Gastroesophageal sphincter (tissue), 3 donors: ENCODE measurements around the gene PNKD.

ENCODE experiments used
- EP300 ChIP-seq: sonication (generic); formaldehyde crosslinking; IDR thresholded peaks from one replicate; pipeline ENCODE4 v1.6.1; 2017; ENCODE audit warnings: antibody characterized with exemption, mild to moderate bottlenecking
- POLR2A ChIP-seq, 2 donors: fragments of 450-650 bp; IDR thresholded peaks; one replicate each; pipeline ENCODE4 v1.6.1; 2017; ENCODE audit warnings: antibody characterized with exemption in 2 of 2, mild to moderate bottlenecking in 2 of 2, moderate library complexity in 1 of 2
- POLR2AphosphoS5 ChIP-seq: sonication (generic); formaldehyde crosslinking; IDR thresholded peaks from one replicate; pipeline ENCODE4 v1.6.1; 2017; ENCODE audit warnings: antibody characterized with exemption
- TF ChIP-seq, protein P1 (sequence below), 4 experiments: fragments of 200-600 bp in 2 of 4; fragments of 450-650 bp in 2 of 4; sonication (generic) in 1 of 4; IDR thresholded peaks; one replicate each; pipeline ENCODE4 v1.5.1; 2017 to 2019; ENCODE audit warnings: antibody characterized with exemption in 4 of 4, mild to moderate bottlenecking in 2 of 4, moderate library complexity in 2 of 4

DNA sequence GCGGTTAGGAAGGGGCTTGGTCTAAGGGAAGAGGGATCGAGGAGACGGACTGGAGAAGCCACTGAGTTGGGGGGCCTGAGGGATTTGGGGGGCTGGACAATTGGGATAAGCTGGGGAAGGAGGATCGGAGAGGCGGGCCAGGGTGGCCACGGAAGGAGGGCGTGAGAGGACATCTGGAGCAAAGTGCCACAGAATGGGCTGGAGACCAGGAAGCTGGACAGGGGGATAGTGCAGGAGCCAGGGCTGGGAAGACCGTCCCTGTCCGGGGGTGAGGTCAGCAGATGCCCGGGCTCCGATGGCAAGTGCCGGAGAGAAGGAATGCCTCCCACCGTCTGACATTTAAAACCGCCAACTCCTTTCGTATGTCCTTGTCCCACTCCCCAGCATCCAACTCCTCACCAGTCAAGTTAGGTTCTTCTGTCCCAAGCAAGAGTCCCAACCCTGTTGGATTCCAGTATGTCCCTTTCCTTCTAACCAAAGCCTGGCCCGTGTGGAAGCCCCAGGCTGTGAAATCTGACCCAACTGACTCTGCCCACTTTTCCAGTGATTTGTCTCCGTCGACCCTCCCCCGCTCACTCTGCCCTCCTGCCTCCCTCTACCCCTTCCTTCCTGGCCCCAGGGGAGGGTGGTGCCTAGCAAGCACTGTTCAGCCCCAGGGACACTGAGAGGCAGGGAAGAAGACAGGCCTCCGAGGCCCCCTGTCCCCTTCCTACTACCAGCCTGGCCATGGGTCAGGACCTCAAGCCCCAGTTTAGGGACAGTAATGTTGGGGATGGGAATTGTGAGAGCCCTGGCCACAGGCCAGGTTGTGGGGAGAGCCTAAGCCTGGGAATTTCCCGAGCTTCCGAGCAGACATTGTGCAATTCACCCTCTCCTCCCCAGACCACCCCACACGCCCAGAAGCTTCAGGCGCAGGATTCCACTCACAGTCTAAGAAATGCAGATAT lies 53.5 kb downstream of the PNKD start:
- TF ChIP-seq EP300 (no peak), POLR2A (IDR thresholded peaks at IDR 0.05) (no peak), POLR2AphosphoS5 (no peak)
- TF ChIP-seq, protein P1, sequence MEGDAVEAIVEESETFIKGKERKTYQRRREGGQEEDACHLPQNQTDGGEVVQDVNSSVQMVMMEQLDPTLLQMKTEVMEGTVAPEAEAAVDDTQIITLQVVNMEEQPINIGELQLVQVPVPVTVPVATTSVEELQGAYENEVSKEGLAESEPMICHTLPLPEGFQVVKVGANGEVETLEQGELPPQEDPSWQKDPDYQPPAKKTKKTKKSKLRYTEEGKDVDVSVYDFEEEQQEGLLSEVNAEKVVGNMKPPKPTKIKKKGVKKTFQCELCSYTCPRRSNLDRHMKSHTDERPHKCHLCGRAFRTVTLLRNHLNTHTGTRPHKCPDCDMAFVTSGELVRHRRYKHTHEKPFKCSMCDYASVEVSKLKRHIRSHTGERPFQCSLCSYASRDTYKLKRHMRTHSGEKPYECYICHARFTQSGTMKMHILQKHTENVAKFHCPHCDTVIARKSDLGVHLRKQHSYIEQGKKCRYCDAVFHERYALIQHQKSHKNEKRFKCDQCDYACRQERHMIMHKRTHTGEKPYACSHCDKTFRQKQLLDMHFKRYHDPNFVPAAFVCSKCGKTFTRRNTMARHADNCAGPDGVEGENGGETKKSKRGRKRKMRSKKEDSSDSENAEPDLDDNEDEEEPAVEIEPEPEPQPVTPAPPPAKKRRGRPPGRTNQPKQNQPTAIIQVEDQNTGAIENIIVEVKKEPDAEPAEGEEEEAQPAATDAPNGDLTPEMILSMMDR (IDR thresholded peaks at IDR 0.05) = no peak
